ENCODE results near the gene DNTTIP2.

DNA sequence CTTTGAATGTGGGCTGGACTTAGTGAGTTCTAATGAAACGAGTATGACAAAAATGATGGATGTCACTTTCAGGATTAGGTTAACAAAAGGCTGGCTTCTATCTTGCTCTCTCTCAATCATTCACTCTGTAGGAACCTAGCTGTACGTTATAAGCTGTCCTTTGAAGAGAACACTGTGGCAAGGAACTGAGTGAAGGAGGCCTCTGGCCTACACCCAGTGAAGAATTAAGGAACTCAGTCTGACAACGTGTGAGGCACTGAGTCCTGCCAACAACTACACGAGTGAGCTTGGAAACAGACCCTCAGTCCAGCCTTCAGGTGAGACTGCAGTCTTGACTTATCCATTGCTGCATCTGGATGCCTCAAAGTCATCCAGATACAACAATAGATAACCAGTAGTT is 3.3 kb upstream of the DNTTIP2 start:
- TF ChIP-seq, protein P1, sequence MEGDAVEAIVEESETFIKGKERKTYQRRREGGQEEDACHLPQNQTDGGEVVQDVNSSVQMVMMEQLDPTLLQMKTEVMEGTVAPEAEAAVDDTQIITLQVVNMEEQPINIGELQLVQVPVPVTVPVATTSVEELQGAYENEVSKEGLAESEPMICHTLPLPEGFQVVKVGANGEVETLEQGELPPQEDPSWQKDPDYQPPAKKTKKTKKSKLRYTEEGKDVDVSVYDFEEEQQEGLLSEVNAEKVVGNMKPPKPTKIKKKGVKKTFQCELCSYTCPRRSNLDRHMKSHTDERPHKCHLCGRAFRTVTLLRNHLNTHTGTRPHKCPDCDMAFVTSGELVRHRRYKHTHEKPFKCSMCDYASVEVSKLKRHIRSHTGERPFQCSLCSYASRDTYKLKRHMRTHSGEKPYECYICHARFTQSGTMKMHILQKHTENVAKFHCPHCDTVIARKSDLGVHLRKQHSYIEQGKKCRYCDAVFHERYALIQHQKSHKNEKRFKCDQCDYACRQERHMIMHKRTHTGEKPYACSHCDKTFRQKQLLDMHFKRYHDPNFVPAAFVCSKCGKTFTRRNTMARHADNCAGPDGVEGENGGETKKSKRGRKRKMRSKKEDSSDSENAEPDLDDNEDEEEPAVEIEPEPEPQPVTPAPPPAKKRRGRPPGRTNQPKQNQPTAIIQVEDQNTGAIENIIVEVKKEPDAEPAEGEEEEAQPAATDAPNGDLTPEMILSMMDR (IDR thresholded peaks at IDR 0.05; ENCODE audit: low read depth, low read length, poor library complexity, severe bottlenecking), result no peak
- no peak for TF ChIP-seq EZH2phosphoT487 (IDR thresholded peaks at IDR 0.05; ENCODE audit: borderline replicate concordance, low read length)

Measured in DOHH2 (cell line).